Activated CD8-positive, alpha-beta memory T cell treated with anti-CD3 and anti-CD28 coated beads, Interleukin-2, amount 50 U/mL, for 1 hour (primary cell): ENCODE measurements around the gene SPATA18.
"Not testable (repeated sequence)": the region's sequence is repeated elsewhere in the genome, so short reads cannot be mapped to it uniquely, and the experiment has no call there.

Source experiments
- DNase-seq: peaks from one replicate; pipeline ENCODE4 v3.0.0-alpha.2; 2020; ENCODE audit errors: extremely low read depth

SPATA18 gene

DNA sequence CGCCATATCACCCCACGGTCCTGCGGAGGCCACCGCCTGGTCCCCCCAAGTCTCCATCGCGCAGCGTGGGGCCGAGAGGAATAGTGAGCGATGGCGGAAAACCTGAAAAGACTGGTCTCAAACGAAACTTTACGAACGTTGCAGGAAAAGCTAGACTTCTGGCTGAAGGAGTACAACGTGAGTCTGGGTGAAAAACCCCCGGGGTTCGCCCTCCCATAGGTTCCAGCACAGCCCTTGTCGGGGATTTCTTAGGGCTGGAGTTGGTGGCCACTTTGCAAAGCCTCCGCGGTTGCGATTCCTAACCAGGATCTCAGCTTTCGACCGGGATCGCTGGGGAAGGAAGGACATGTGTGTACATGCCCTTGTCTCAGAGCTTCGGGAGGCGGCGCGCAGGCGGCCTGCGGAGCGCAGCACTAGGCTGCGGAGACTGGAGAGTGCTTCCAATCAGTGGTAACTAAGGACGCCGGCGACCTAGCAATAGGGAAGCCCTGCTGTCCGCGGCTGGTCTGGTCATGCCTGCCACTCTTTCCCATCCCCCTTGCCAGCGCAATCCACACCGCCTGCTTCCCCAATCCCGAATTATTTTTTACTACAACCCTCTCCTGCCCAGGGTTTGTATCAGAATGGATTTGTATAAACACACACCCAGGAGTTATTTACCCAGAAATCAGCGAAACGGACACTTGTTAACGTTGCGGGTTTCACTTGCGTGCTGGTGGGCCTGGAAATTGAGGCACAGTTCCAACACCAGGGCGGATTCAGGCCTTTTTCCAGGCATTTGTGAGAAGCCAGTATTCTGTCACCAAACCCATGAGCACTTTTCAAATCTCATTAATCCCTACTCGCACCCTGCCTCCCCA is 741 bp downstream of the SPATA18 start:
- no peak for DNase-seq

DNA sequence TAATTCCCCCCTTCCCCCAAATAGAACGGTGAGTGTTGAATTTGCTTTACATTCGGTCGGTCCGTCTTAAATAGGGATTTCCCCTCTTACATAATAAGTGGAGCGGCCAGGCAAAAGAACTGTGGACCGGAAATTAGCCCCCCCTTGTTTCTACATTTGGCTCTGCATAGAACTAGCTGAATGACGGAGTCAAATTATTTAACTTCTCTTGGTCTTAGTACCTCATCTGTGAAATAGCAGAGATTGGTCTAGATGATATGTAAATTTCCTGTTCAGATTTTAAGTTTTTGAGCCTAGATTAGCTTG is 1.3 kb downstream of the SPATA18 start:
- DNase-seq: no peak

DNA sequence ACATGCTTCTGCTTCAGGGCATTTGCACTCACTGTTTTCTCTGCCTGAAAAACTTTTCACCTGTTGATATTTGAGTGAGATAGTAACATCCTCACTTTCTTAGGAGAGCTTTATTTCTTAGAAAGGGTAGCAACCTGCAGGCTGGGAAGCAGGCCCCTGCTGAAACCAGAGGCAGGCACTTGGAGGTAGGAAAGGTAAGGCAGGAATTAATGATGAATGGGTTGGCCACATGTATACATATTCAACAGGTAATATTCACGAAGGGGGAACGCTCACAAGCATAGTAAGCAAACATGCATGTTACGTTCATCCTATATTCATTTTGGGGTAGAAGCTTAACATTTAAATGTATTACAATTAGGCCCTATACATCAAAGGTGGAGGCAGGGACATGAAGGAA is 3.1 kb downstream of the SPATA18 start:
- no peak for DNase-seq

DNA sequence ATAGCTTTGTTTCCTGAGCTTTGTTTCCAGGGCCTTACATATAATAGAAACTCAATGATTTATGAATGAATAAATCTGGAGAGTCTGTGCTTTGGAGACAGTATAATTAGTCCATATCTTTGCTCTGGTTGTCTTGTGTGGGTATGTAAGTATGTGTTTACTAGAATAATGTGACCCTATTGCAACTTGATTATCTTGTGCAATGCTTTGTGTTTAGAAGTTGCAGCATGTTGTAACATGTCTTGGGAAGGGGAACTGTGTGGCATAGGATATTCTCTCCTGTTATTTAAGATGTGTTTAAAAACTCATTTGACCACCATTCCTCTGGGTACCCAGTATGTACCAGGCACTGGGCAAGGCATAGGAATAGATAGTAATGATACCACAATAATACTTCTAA is 6.1 kb downstream of the SPATA18 start:
- DNase-seq: no peak

DNA sequence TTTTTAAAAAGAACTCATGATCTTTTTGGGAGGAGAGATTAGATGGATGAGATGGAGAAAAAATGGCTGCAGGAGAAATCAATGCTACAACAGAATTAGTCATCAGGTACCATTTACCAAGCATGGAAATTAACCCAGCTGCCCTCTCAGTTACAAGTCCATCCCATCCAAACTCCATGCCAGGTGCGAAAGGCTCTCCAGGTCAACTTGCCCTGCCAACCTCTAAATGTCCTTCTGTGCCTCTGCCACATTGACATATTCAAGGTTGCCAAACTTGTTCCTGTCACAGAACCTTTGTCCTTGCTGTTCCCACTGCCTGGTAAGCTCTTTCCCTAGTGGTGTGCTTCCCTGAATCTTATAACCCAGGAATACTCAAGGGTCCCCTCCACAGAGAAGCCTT is 7.2 kb downstream of the SPATA18 start:
- no peak for DNase-seq

DNA sequence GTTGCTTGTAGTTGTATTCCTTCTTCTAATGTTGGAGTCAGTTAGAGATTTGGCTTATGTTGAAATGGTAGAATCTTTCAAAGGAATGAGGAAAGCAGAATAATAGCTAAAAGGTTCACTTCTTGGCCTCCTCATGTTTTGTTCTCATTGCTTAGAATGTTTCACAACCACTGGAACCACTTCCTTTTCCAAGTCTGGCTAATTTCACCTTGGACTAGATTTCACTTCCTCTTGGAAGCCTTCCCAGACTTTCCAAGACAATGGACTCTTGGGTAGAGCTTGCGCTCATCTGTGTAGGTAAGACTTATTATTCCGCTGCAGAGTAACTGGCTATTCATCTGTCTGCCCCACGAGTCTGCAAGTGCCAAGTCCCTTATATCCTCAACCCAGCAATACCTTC is 8.3 kb downstream of the SPATA18 start:
- no peak for DNase-seq

DNA sequence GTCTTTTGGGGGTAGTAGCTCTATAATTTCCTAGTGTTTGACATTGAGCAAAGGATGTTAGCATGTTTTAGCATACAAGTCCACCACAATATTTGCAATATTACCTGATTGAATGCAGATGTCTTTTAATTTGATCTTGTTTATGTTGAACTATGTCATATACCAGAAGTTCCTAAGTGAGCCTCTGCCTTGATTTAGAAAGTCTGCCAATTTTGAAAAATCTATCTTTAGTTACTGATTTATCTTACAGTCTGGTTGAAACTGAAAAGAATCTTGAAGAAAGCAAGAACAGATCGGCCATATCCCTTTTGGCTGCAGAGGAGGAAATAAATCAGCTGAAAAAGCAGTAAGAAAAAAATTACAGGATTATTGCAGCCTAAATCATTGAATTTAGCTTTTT is 18.5 kb downstream of the SPATA18 start:
- no peak for DNase-seq

DNA sequence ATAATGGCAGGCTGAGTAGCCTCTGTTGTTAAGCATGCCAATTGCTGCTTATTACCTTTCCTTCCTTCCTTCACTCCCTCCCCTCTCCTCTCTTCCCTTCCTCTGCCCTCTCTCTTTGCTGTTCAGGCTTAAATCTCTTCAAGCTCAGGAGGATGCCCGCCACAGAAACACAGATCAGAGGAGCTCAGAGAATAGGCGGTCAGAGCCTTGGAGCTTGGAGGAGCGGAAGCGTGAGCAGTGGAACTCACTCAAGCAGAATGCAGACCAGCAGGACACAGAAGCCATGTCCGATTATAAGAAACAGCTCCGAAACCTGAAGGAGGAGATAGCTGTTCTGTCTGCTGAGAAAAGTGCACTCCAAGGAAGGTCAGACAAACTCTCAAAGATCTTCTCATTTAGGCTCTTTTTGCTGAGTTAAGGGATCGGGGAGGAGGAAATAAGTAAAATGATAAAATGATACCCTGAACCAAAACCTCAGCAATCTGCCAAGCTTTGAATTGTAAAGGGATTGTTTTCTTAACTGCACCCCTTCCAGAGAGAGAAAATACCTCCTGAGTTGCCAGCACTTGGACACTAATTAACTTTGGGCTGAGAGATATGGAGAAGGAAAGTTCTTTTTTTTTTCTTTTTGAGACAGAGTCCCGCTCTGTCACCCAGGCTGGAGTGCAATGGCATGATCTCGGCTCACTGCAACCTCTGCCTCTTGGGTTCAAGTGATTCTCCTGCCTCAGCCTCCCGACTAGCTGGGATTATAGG is 20.9 kb downstream of the SPATA18 start:
- DNase-seq: no peak

DNA sequence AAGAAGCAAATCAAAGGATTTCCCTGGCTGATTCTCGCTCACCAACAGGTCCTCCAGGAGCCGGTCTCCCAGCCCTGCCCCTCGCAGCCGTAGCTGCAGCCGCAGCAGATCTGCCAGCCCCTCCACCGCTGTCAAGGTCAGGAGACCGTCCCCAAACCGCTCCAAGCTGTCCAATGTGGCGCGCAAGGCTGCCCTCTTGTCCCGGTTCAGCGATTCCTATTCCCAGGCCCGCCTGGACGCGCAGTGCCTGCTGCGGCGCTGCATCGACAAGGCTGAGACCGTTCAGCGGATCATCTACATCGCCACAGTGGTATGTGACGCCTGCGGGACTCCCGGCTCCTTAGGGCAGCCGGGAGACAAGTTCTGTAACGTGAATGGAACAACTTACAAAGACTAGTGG is 25.6 kb downstream of the SPATA18 start:
- DNase-seq: no peak

DNA sequence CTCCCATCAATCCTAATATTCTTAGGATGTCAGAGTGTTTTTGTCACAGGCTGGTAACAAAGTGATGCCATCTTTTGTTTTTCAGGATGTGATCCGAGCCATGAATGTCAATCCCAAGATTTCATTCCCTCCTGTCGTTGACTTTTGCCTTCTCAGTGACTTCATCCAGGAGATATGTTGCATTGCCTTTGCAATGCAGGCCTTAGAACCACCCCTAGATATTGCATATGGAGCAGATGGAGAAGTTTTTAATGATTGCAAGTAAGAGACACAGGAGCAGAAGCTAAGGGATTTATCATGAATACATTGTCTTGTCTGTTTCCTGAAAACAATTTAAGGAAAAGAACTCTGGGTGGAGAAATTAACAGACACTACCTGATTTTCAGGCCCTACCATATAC is 28.6 kb downstream of the SPATA18 start:
- no peak for DNase-seq

DNA sequence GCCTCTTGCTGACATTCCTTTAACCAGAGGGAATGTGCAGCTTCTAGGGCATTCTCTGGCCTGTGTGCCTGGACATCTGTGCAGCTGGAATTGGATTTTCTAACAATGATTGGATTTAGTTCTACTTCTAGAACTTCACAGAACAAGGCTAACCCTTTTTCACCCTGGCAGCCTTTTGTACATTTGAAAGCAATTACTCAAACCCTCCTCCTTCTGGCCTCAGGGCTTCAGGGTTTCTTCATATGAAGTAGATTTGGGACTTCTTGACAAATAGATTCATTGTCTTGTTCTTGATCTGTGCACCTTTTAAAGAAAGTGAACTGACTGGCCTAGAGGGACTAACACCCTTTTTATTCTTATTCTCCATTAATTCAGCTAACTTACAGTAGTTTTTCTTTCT is 30.1 kb downstream of the SPATA18 start:
- DNase-seq: no peak

DNA sequence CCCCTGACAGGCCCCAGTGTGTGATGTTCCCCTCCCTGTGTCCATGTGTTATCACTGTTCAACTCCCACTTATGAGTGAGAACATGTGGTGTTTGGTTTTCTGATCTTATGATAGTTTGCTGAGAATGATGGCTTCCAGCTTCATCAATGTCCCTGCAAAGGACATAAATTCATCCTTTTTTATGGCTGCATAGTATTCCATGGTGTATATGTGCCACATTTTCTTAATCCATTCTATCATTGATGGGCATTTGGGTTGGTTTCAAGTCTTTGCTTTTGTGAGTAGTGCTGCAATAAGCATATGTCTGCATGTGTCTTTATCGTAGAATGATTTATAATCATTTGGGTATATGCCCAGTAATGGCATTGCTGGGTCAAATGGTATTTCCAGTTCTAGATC is 35.3 kb downstream of the SPATA18 start:
- DNase-seq: not testable (repeated sequence)

DNA sequence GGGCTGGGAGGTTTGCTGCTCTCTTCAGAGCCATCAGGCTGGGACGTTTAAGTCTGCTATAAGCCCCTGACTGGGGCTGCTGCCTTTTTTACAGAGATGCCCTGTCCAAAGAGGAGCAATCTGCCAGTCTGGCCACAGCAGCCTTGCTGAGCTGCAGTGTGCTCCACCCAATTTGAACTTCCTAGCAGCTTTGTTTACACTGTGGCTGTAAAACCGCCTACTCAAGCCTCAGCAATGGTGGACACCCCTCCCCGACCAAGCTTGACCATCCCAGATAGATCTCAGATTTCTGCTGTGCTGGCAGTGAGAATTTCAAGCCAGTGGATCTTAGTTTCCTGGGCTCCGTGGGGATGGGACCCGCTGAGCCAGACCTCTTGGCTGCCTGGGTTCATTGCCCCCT is 40.7 kb downstream of the SPATA18 start:
- DNase-seq: no peak

DNA sequence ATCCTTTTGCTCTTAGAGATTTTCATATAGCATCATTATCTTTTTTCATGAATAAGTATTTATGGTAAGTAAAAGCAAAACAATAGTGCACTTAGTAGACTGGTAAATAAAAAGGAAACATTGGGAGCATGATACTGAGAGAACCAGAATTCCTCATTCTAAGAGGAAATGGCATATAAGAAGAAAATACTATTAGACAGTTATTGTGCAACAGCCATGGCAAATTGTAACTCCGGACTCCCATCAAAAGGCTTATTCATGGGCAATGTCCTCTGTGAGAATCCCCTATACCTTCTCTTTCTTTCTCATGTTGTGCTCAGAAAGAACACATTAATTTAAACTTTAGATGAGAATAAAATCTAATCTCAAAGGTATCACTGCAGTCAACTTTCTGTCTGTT is 42.4 kb downstream of the SPATA18 start:
- no peak for DNase-seq

DNA sequence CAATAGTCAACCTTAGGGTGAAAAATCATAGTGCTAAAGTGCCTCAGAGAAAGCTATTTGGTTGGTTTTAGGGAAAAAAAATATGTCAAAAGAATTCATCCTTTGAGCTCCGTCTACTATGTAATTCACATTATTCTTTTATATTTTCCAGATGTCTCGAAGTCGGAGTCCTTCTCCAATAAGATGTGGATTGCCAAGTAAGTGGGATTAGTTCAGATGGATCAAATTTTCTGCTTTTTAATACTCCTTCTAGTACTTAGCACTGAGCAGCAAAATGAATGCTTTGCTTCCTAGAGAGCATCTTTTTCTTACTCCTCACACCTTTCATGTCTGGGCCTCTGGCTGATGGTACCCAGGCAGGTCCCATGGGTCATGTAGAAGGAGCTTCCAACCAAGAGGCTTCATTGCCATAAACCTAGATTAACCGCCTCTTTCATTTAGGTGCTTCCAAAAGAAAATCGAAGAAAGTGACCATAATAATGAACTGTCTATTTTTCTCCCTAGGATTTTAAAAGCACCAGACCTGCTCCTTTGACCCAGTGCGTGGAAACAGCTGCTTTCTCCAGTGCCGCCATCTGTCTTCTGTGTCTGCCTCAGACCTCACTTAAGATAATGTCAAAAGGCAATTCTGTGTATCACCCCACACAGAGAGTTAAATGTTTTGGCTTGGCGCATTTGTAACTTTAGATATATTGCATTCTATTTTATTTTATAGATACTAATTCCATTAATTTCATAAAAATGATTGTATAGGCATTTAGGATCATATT is 43.5 kb downstream of the SPATA18 start:
- DNase-seq: no peak

DNA sequence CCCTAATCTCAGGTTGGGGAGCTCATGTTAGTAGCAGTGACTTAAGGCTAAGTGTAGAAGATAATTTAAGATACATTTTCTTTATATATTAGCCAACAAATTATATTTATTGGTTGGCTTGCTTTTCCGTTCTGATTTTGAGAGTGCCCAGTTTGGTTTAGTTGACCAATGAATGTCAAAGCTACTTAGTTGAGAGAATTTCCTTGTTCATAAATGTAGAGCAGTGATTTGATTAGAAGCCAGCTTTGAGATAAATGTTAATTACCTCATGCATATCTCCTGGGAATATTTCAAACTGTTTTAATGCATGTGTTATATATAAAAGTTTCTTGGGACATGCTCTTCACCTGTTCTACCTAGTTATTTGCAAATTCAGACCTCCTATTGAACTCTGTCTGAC is 44.3 kb downstream of the SPATA18 start:
- no peak for DNase-seq

DNA sequence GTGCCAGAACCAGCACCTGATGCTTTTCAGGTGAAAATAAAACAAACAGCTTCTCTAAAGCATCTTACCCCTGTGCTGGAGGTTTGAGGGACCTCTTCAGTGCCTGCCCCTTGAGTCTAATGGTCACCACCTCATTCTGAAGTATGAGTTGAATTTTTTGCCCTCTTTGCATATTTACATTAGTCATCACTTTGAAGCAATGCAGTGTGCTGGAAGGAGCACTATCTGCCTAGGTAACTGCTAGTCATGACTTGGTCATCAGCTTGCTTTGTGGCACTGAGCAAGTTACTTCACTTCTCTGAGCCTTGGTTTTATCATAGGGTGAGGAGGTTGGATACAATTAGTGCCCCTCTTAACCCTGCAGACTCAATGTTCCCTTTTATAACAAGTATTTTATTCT is 44.9 kb downstream of the SPATA18 start:
- no peak for DNase-seq

DNA sequence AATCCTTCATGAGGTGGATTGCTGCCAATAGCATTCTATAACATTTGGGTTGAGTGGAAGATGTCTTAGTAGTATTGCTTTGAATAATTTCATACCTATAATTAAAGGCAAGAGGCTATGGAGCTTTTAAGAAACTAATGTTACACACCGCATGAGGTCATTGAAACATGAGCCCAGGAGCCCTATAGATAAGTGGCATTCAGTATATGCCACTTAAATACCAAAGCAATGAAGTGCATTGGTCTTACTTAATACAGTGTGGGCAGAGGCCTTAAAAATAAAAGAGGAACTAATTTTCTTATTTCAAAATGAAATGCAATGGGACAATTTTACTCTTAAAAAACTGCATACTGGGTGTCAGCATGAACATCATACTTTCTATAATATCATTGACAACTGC is 47.5 kb downstream of the SPATA18 start:
- DNase-seq: no peak

DNA sequence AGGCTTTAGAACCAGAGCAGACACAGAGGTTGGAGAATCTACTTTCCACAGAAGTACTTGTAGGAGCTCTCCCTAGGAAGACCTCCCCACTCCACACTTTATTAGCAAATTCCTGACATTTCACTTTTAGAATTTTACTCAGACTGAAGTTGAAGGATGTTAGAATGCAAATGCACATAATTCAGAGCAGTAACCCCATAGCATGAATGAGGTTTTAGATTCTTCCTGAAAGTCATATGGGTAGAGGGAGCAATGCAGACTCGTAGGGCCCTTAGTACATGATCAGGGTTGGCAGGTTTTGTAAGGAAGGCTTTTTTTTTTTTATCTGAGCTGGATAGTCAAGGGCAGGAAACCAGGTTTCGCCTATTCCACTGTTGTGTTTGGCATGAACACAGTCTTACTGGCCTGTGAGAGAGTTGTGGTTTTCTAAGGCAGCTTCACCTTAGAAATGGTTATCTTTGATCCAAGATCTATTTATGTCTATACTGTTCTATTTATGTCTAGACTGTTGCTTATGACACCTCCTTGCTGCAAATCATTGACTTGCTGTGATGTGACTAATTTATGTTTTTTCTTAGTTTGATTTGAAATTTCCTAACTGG is 48.9 kb downstream of the SPATA18 start:
- no peak for DNase-seq

DNA sequence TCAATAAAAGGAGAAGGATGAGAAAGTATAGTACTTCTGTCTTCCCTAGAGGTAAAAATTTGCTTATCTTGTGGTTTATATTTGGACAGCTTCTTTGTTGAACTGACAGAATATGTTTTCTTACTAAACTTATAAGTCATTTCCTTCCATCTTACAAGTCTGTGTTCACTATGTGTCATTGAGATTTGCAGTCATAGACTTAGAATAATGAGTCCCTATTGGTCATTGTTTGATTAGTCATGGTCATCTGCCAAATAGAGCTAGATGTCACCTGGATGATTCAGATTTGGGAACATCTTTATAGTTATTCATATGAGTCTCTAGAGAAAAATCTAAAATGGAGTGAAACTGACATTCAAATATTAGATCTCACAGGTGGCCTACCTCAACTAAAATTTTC is 51.5 kb downstream of the SPATA18 start:
- DNase-seq: no peak

DNA sequence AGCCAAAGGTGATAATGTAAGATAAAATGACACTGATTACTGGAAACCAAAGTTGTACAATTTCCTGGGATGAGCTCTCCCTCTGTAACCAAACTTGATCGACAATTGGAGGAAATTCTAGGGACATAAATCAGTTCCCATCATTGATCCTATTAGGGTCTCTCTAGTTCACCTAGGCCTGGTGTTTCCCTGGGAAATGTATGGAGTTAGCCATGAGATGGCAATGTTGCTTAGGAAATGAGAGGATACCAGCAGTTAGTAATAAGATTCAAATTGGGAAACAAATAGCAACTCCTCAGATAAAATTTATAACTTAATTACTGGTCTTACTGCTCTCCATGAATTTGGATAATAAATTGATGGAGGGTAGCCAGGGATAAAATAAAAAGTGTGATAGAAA is 52.2 kb downstream of the SPATA18 start:
- DNase-seq: no peak

DNA sequence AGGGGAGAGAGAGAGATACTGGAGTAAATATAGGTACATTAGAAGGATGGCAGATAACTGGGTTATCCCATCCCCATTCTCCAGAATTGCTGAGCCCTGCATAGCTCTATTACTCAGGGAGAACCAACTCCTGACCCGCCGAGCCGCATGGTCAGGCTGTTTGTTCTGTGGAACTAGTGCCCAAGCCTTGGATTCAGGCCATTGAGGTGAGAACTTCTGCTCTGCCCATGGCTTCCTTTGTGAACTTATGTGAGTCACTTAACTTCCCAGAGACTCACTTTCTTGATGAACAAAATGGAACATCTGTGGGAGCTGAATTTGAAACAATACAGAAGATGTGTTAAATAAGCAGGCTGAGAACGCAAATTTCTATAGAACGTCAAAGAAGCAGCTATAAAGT is 54.2 kb downstream of the SPATA18 start:
- DNase-seq: no peak
